ENCODE measurements around the gene CTNNA3.

Gene CTNNA3

DNA sequence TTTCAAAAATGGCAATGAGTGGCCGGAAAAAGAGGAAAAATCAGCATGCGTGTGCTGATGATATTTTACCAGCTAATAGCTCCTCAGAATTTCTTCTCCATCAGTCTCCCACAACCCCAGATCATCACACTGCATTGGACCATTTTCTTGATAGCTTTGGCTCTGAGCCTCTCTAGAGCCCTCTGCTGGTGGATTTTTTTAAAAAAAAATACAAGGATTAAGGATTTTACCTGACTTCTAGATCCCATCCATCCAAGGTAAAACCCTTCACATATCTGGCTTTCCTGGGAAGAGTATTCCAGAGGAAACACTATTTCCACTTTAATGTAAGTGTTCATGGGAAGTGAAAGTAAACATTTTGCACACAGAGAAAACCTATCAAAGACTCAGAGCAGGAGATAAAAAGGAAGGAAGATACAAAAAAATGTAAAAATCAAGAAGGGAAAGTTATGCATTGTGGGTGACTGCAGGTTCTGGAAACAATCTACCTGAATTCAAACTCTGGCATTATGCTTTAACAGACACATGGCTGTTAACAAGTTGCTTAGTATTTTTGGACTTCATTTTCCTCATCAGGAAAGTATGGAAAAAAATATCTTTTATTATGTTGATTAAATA is 389.3 kb downstream of the CTNNA3 start:
- peak; percentile 50 for DNase-seq

DNA sequence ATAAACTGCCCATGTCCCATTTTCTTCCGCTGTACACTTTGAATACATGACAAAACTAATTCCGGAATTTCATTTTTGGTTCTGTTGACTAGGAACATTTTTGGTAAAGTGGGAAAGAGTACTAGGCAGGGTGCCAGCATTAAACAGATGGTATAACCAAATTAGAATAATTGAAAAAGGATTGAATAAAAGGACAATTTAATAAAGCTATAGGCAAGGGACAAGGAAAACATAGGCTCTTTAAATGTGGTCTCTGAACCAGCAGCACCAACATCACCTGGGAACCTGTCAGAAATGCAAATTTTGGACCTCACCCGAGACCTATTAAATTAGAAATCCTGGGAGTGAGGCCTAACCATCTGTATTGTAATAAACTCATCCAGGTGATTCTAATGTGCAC is 393.3 kb downstream of the CTNNA3 start:
- DNase-seq: no peak

DNA sequence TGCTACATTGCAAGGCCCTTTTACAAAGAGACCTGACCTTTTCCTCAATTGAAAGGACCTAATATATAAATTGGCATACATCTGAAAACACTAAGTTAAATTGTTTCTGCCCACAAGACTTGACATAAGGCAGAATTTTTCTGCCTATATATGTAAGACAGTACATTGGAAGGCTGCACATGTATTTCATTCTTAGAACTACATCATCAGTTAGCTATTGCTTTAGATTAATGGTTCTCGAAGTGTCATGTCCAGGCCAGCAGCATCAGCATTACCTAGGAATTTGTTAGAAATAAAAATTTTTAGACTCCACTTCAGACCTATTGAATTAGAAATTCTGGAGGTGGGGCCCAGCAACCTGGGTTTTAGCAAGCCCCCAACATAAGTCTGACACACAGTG is 396.2 kb downstream of the CTNNA3 start:
- no peak for DNase-seq

DNA sequence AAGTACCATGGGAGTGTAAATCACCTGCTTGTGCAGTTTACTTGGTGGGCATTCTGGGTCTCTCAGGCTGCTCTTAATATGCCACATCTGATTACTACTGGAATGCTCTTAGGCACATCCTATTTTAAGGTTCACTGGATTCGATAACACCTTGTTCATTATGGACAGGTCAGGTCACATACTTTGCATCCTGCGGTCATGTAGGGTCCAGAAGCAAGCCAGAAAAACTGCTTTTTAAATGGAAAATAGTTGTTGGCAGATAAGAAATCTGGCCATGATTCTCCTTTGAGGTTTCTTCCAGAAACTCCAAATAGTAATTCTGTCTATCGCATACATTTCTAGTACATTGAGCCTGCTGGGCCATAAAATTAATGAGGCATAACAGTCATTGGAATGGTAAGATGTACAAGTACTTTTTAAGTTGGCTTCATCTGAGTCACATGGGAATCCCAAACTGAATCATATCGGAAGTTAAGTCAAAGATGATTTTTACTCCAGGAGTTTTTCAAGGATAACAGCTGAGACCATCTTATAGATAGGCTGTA is 398.3 kb downstream of the CTNNA3 start:
- DNase-seq: no peak

DNA sequence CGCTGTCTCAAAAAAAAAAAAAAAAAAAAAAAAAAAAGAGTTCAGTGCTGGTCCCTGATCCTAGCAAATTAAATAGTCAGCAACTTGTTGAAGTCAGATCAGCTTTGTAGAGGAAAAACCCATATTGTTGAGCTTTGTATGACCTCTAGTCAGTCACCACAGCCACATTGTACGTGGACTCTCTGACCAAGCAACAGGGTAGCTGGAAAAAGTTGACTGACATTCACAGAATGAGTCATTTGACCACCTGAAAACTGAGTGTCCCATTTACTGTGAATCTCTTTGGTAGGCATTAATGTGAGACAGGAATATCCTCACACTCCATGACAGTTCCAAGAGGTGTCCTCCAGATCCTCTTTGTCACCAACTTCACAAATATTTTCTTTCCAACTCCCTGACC is 399.1 kb downstream of the CTNNA3 start:
- no peak for DNase-seq

DNA sequence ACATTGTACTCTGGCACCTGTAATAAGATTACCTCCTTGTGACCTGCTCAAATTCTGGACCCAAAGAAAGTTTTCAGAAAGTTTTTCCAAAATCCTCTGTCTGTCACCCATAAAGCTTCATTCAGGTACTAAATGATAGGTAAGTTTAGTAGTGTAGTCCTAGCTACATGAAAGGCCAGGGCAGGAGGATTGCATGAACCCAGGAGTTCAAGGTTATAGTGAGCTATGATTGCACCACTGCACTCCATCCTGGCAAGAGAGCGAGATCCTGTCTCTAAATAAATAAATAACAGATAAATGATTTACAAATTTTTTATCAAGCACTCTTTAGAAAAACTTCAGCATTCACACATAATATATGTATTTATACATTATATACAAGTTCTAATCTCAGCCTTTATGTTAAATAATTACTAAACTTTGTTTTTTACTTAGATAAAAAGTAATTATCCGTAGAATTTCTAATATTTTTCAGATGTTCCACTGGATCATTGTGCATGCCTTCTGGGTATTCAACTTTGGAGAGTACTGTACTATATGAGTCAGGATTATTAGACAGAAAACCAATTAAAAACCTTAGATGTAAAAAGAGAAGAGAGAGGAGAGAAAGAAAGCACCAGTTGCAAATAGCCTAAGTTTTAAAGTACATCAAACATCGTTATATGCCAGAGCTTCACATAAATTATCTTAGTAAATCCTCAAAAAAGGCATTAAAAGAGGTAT is 407.1 kb downstream of the CTNNA3 start:
- DNase-seq: no peak

DNA sequence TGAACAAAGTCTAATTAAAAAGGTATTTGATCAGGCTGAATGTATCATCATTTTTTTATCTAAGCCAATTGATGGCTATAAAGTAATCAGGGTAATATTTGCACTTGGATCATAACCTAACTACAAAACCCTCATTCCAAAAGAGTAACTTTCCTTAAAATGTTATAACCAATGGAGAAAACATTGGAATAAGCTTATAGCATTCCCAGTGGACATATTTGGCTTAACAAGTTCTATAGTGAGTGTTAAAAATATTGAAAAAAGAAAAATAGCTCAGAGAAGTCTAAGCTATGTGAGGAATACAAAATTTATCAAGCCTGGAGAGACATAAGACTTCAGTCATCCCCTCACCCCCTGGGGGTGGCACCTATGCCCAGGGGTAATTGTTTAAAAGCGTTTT is 411.4 kb downstream of the CTNNA3 start:
- DNase-seq: no peak

DNA sequence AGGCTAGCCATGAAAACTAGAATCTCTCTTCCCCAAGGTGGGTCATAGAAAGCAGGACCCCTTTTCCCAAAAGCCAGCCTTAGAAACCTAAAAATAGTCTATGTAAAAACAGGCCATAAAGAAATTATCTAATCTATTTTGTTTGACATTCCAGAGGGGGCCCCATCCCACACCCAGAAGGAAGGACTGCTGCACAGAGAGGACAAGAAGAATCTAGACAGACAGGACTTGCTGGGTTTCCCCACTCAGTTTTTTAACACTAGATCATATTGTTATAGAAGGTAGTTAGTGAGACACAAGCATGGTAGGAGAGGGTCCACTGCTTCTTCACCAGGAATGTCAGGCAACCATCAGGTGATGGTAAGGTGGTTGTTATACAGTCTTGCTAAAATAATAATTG is 413.1 kb downstream of the CTNNA3 start:
- no peak for DNase-seq

DNA sequence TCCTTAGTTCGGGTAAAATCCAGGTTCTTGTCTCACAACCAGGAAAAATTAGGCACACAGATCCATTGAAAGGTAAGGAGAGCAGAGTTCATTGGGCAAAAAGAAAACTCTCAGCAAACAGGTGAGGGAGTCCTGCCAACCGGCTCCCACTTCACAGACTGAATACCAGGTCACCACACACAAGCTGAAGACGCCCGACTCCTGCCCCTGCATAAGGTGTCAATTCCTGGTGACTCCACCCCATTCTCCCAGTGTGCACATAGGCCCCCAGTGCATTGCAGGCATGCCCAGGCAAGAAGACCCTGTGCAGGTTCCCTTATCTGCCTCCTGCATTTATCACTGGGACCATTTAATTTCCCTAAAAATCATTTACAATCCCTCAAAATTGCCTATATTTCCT is 415.6 kb downstream of the CTNNA3 start:
- DNase-seq: no peak

DNA sequence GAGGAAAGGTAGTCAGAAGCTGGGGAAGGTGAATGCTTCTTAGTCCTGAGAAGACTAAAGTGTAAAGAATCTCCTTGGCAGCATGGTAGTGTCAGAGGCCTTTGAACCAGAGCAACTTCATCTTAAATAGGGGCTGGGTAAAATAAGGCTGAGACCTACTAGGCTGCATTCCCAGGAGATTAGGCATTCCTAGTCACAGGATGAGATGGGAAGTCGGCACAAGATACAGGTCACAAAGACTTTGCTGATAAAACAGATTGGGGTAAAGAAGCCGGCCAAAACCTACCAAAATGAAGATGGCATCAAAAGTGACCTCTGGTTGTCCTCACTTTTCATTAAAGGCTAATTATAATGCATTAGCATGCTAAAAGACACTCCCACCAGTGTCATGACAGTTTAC is 418.6 kb downstream of the CTNNA3 start:
- DNase-seq: no peak

DNA sequence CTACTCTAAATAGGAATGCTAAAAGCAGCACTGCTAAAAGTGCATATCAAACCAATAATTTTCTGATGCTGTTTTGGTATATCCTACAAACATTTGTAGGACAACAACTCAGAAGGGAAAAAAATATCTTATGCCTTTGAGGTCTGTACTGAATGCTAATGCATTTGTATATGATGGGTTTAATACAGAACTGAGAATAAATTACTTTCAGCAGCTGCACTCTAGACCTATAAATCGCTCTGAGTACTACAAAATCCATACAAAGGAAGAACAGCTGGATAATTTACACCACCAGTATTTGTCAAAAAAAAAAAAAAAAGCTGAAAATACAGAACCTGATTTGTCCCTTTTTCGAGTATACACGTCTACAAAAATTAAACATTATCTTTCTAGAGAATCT is 426.2 kb downstream of the CTNNA3 start:
- DNase-seq: no peak

DNA sequence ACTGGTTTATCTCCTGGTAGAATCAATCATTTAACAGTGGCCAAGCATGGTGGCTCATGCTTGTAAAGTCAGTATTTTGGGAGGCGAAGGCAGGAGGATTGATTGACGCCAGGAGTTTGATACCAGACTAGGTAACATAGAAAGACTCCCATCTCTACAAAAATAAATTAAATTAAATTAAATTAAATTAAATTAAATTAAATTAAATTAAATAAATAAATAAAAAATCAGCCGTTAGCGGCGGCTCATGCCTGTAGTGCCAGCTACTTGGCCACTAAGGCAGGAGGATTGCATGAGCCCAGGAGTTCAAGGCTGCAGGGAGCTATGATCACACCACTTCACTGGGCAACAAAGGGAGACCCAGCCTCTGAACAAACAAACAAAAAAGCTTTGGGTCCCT is 427.8 kb downstream of the CTNNA3 start:
- DNase-seq: no peak

DNA sequence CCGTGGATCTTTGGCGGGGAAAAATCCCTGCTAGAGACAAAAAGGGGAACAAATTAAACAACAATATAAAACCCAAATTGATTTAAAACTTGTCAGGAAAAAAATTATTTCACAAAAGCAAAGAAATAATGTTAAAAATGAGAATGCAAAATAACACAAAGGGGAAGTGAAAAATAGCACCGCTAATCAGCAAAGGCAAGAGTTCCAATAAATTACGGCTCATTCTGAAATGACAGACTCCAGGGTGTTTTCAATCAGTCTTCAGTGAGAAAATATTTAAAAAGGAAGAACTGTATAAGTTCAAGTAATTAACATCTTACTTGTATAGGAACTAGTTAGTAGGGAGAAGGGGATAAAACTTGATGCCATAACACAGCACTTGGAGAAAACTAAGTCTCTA is 433.3 kb downstream of the CTNNA3 start:
- no peak for DNase-seq

DNA sequence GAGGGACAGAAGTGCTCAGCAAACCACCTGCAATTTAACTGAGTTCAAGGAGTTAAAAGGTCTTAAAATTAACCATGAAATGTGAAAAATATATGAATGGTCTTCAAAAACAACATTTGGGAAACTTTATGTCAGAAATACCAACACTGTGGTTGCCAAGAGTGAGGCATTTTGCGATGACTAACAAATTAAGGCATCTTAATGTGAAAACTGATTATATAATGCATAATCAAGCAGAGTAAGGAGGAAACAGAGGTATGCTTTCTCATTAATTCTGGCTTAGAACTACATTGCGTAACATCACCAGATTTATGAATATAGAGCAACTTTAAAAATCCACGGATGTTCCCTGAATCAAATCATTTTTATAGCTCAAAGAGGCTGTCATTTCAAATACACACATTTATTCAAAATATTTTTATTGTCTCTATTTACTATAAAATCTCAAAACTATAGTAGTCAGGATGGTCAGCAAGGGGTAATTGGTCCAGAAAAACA is 434.6 kb downstream of the CTNNA3 start:
- DNase-seq: no peak

DNA sequence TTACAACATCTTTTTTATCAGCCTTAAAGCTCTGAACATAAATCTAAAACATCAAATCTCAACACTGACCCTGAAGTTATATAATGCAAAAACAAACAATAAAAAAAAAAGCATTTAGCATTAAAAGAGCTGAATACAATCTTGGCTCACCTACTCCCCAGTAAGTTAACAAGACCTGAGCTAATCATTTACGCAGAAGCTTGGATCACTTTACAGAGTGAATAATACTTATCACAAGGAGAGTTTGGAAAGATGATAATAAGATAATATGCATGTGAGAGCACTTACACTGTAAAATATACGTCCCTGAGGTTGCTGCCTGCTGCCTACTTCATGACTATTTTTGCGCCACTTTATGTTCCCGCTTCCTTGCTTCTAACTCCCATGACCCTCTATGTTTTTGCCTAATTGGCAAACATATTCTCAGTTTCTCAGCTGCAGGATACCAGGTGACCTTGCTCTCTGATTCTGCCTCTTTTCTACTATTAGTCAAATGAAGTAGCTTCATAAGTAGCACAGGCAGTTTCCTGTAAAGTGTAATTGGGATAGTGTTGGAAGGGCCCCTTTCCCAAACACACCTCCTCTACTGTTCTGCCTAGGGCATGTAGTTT is 436.6 kb downstream of the CTNNA3 start:
- DNase-seq: no peak

DNA sequence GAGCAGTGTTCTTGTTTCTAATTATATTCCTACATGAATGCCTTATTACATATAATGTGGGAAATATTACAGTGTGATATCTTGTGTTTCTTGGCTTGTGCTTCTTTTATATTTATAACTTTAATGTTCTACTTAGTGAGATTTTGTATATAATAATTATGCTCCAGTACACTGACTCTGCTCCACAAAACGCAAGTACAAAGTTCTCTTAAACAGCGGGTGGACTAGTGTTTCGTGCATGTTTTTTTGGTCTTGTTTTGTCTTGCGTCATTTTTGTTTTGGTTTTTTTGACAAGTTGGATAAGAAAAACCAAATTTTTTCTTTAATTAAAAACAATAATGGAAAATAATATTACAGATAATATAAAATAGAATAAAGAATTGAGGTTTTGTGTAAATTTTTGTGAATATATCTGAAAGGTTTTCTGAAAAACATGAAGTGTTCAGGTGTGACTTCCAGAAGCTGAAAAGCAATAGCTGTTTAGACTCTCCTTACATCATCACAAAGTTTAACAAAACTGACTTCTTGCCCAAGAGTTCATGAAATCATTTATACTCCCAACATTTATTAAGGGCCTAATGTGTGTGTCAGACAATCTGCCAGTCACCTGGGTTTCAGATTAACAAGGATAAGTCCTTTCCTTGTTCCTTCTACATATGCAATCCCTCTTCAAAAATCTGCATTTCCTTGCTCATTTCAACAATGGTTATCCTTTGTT is 438.4 kb downstream of the CTNNA3 start:
- DNase-seq: no peak

DNA sequence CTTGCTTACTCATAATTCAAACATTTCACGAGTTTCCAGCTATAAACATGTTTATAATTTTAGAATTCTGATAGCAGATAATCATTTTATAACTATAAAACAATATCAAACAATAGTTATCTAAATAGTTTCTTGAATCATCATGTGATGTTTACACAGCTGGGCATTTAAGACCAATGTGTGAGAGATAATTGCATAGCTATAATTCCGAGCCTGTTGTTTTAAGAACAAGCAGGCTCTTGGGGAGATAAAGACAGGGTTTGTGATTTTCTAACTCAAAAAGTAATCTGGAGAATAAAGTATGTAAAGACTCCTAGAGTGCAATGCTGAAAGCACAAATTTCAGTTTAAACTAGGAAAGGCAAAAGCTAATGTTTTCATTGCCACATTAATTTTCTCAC is 439.0 kb downstream of the CTNNA3 start:
- DNase-seq: no peak

DNA sequence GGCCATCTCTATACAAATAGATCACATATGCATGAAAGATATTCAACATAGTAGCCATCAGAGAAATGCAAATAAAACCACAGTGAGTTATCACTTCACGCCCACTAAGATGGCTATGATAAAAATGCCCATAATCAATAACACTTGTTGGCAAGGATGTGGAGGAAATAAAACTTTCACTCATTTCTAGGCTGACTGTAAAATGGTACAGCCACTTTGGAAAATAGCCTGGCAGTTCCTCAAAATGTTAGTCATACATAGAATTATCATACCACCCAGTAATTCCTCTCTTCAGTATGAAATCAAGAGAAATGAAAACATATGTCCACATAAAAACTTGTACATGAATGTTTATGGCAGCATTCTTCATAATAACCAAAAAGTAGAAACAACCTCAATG is 445.3 kb downstream of the CTNNA3 start:
- no peak for DNase-seq

DNA sequence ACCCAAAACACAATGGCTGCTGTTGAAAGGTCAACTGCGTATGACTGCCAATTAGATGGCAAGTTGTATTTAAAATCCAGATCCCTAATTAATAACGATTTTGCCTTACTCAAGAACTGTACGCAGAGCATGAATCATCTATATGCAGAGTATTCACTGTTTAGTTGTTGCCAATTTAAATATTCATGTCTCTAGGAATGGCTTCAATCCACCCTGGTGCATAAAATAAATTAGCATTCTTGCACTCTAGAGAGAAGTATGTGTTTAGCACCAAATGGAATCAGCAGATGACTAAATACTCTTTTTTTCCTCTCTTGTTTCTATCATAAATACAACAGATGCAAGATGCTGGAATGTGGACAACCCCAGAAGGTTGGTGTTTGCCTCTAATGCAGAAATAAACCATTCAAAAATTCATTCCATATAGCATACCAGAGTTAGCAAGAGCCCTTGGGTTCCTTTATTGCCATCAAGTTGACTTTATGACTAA is 449.9 kb downstream of the CTNNA3 start:
- no peak for DNase-seq

DNA sequence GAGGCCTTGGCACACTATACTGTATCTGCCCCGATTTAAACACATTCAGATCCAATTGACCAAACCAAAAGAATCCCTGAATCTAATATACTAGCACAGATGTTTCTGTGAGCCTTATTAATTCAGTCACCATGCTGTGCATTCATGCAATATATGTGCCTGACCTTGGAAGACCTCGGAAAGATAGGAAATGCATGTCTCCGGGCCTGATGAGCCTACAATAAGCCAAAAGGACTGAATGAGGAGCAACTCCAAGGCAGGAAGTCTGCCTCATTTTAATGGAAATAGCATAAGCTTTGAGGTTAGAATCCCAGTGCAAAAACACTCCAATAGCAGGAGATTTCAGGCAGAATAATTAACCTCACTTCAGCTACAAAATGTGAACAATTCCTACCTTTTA is 453.5 kb downstream of the CTNNA3 start:
- DNase-seq: no peak

DNA sequence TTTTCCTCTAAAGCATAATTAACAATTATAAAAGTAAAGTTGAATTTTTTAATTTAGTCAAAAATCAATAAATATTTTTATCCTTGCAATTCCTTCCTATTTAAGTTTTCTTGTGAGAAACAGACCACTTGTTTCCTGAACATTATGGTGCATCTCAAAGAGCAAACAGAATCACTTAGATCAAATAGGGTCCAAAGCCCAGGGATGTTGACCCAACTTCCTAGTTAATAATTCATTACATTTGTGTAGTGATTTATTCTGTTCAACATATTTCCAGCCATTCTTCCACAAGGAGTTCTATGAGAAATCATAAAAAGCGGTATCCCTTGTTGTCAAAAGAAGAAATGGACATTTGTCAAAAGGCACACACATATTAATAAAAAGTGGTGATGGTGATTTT is 454.5 kb downstream of the CTNNA3 start:
- no peak for DNase-seq

DNA sequence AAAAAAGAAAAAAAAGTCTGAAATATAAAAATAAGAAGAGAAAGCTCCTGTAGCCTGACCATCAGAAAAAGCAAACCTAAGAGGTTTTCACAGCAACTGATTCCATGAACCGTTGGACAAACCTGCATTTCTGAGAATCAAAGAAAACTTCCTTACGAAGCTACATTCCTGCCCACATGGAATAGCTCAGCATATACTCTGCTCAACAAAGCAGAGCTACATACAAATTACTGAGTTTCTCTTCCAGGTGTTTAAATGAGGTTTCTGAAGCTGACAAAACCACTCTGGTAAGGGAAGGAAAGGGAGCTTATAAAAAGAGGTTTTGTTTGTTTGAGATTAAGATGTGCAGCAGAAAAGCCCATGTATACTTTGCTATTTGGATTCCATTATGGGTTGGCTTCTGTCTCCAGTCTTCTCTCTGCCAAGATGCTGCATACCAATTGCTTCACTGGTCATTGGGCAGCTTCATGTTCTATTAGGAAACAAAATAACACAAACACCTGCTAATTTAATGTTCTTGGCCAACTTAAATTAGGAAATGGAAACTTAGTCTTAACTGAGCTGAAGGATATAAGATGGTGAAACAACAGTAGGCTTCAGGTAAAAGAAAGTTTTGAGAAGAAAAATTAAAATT is 456.0 kb downstream of the CTNNA3 start:
- no peak for DNase-seq

Measured in hematopoietic multipotent progenitor cell treated with erythropoietin and hydrocortisone succinate and interleukin-3 and kit ligand, for 4 days (in vitro differentiated cells).